Stimulated activated CD4-positive, alpha-beta T cell treated with anti-CD3 and anti-CD28 coated beads, Interleukin-4, amount 100 ng/mL, for 48 hours (primary cell): ENCODE measurements around the gene OR10A2.
"Not testable (repeated sequence)": the region's sequence is repeated elsewhere in the genome, so short reads cannot be mapped to it uniquely, and the experiment has no call there.

Source experiments
- DNase-seq, 2 donors: peaks; one replicate each; pipeline ENCODE4 v3.0.0-alpha.2; 2020; ENCODE audit warnings: low read depth in 2 of 2

OR10A2 gene

GRCh38 chr11:6862961-6863360 is at the start of gene OR10A2:
OR10A2 (plus strand) TSS chr11:6863057; CDS start chr11:6869755, 6,698 bp downstream.
- DNase-seq, result no peak

GRCh38 chr11:6813656-6814055 is 49.2 kb upstream of the OR10A2 start:
- no peak for DNase-seq

GRCh38 chr11:6817694-6818093 is 45.2 kb upstream of the OR10A2 start:
- DNase-seq, result no peak

GRCh38 chr11:6818967-6819366 is 43.9 kb upstream of the OR10A2 start:
- no peak for DNase-seq

GRCh38 chr11:6824136-6824823 is 38.6 kb upstream of the OR10A2 start:
- DNase-seq, result no peak

GRCh38 chr11:6825231-6825744 is 37.6 kb upstream of the OR10A2 start:
- DNase-seq, result no peak

- DNase-seq, result no peak
Measured at GRCh38 chr11:6828103-6828502, 34.8 kb upstream of the OR10A2 start.

GRCh38 chr11:6833356-6833755 is 29.5 kb upstream of the OR10A2 start:
- DNase-seq, result no peak

- DNase-seq, result no peak
Measured at GRCh38 chr11:6834021-6834420, 28.8 kb upstream of the OR10A2 start.

GRCh38 chr11:6841694-6842093 is 21.2 kb upstream of the OR10A2 start:
- DNase-seq, result no peak

GRCh38 chr11:6843670-6844069 is 19.2 kb upstream of the OR10A2 start:
- no peak for DNase-seq

- no peak for DNase-seq
Measured at GRCh38 chr11:6844356-6844755, 18.5 kb upstream of the OR10A2 start.

GRCh38 chr11:6845383-6845782 is 17.5 kb upstream of the OR10A2 start, which contains the start of gene OR10A5:
OR10A5 (plus strand) TSS chr11:6845683; CDS start chr11:6845683, 0 bp downstream.
- DNase-seq, result no peak

GRCh38 chr11:6850526-6850925 is 12.3 kb upstream of the OR10A2 start:
- DNase-seq, result no peak

- not testable (repeated sequence) for DNase-seq
Measured at GRCh38 chr11:6854801-6855200, 8.1 kb upstream of the OR10A2 start.

GRCh38 chr11:6855971-6856541 is 6.8 kb upstream of the OR10A2 start:
- DNase-seq, result no peak

GRCh38 chr11:6856871-6857270 is 6.0 kb upstream of the OR10A2 start:
- DNase-seq, result no peak

GRCh38 chr11:6864438-6864837 is 1.6 kb downstream of the OR10A2 start:
- no peak for DNase-seq

- DNase-seq, result no peak
Measured at GRCh38 chr11:6871278-6871677, 8.4 kb downstream of the OR10A2 start.

- DNase-seq, result no peak
Measured at GRCh38 chr11:6875761-6876160, 12.9 kb downstream of the OR10A2 start.

- no peak for DNase-seq
Measured at GRCh38 chr11:6876325-6876724, 13.5 kb downstream of the OR10A2 start, which contains the start of gene OR10A4. OR10A4 (plus strand) TSS chr11:6876625; CDS start chr11:6876648, 23 bp downstream.

- DNase-seq, result no peak
Measured at GRCh38 chr11:6876914-6877313, 14.1 kb downstream of the OR10A2 start.

- no peak for DNase-seq
Measured at GRCh38 chr11:6882751-6883150, 19.9 kb downstream of the OR10A2 start.
